ENCODE measurements around the gene CTIF. TPM values are rescaled to one million over a fixed set of nuclear protein-coding genes. Genes with fewer than 3 reads are reported as not detected.

CTIF gene
- polyA plus RNA-seq, 3 donors = 0.38 to 8.7 (median 1.2) TPM

- no peak for DNase-seq
- peaks cover 17% of the 10 kb centered on the region for H4K20me1 ChIP-seq (ENCODE audit: insufficient read depth, low read length)
- no peak for TF ChIP-seq CTCF (IDR thresholded peaks at IDR 0.05)
- H3K27ac Mint-ChIP-seq = no peak overlapping the region
- 100% methylated on average over 7 of the region's 11 CpGs for WGBS (ENCODE audit: insufficient coverage)
- peaks cover 3 to 12% (median 6%) of the 10 kb centered on the region in 7 donors for H3K9me3 Mint-ChIP-seq
- H3K4me3 Mint-ChIP-seq = no peak overlapping the region
- peaks cover 6% of the 10 kb centered on the region for H3K4me1 Mint-ChIP-seq
- H3K79me2 ChIP-seq (ENCODE audit: insufficient read depth, low read length) = no peaks in the 10 kb centered on the region
- intact Hi-C loops (cut with micrococcal nuclease) = no loop called here
- H2AFZ ChIP-seq (ENCODE audit: insufficient read depth, low read depth, low read length, poor library complexity, severe bottlenecking) = no peak overlapping the region
- H3K36me3 Mint-ChIP-seq = peaks cover 6 to 14% of the 10 kb centered on the region in 2 donors
- H3K4me1 ChIP-seq (ENCODE audit: control insufficient read depth in 1 of 2, insufficient read depth in 2 of 2, low read length in 2 of 2) = peaks cover 3 to 5% of the 10 kb centered on the region in 2 donors
- H3K4me2 ChIP-seq (replicated peaks; ENCODE audit: extremely low read depth, low read length, poor library complexity, severe bottlenecking) = no peak overlapping the region
- H3K9ac ChIP-seq (ENCODE audit: insufficient read depth, low read length, poor library complexity, severe bottlenecking) = no peak overlapping the region
- peaks cover 0 to 2% of the 10 kb centered on the region in 2 donors for H3K9me3 ChIP-seq (replicated peaks in 1 of 2; ENCODE audit: control insufficient read depth in 1 of 2, insufficient read depth in 1 of 2, low read length in 2 of 2)
- H3K36me3 ChIP-seq (replicated peaks in 1 of 2; ENCODE audit: control insufficient read depth in 1 of 2, insufficient read depth in 2 of 2, low read length in 2 of 2) = no peaks in the 10 kb centered on the region
- H3K27me3 ChIP-seq (ENCODE audit: control insufficient read depth in 2 of 2, insufficient read depth in 2 of 2, low read length in 2 of 2) = no peaks in the 10 kb centered on the region
- no peak overlapping the region for H3K4me3 ChIP-seq (replicated peaks in 1 of 3; ENCODE audit: low read depth in 2 of 3, low read length in 3 of 3)
- H3K27me3 Mint-ChIP-seq (ENCODE audit: low read depth in 3 of 3) = peaks cover 0 to 3% (median 0%) of the 10 kb centered on the region in 3 donors
- no peak overlapping the region for H3K27ac ChIP-seq (ENCODE audit: low read depth in 1 of 2, low read length in 2 of 2)
Measured at GRCh38 chr18:48576457-48576771, 37.6 kb downstream of the CTIF start.

- H3K79me2 ChIP-seq (ENCODE audit: insufficient read depth, low read length) = no peaks in the 10 kb centered on the region
- intact Hi-C loops (cut with micrococcal nuclease) = no loop called here
- no peak for DNase-seq
- no peak overlapping the region for H3K4me3 ChIP-seq (replicated peaks in 1 of 3; ENCODE audit: low read depth in 2 of 3, low read length in 3 of 3)
- H3K27ac Mint-ChIP-seq = peak overlapping the region in 1 of 7 donors; percentile 15
- WGBS (ENCODE audit: insufficient coverage) = no CpG with 5 or more reads among the region's 5 CpGs
- peaks cover 0 to 5% (median 2%) of the 10 kb centered on the region in 3 donors for H3K27me3 Mint-ChIP-seq (ENCODE audit: low read depth in 3 of 3)
- H3K36me3 ChIP-seq (replicated peaks in 1 of 2; ENCODE audit: control insufficient read depth in 1 of 2, insufficient read depth in 2 of 2, low read length in 2 of 2) = no peaks in the 10 kb centered on the region
- H3K4me2 ChIP-seq (replicated peaks; ENCODE audit: extremely low read depth, low read length, poor library complexity, severe bottlenecking) = no peak overlapping the region
- H2AFZ ChIP-seq (ENCODE audit: insufficient read depth, low read depth, low read length, poor library complexity, severe bottlenecking) = no peak overlapping the region
- H3K9ac ChIP-seq (ENCODE audit: insufficient read depth, low read length, poor library complexity, severe bottlenecking) = no peak overlapping the region
- no peaks in the 10 kb centered on the region for H3K27me3 ChIP-seq (ENCODE audit: control insufficient read depth in 2 of 2, insufficient read depth in 2 of 2, low read length in 2 of 2)
- H3K9me3 ChIP-seq (replicated peaks in 1 of 2; ENCODE audit: control insufficient read depth in 1 of 2, insufficient read depth in 1 of 2, low read length in 2 of 2) = peaks cover 0 to 2% of the 10 kb centered on the region in 2 donors
- H4K20me1 ChIP-seq (ENCODE audit: insufficient read depth, low read length) = peaks cover 16% of the 10 kb centered on the region
- H3K4me1 Mint-ChIP-seq = no peaks in the 10 kb centered on the region
- no peak overlapping the region for H3K27ac ChIP-seq (ENCODE audit: low read depth in 1 of 2, low read length in 2 of 2)
- H3K9me3 Mint-ChIP-seq = peaks cover 3 to 12% (median 6%) of the 10 kb centered on the region in 7 donors
- H3K4me3 Mint-ChIP-seq = no peak overlapping the region
- H3K4me1 ChIP-seq (ENCODE audit: control insufficient read depth in 1 of 2, insufficient read depth in 2 of 2, low read length in 2 of 2) = no peaks in the 10 kb centered on the region
- TF ChIP-seq CTCF (IDR thresholded peaks at IDR 0.05) = no peak
- H3K36me3 Mint-ChIP-seq = peaks cover 6 to 14% of the 10 kb centered on the region in 2 donors
Measured at GRCh38 chr18:48577478-48578190, 38.8 kb downstream of the CTIF start.
